ENCODE data around the gene TMEM18.

TMEM18 gene

GRCh38 chr2:670637-671036, 6.6 kb downstream of the TMEM18 start:
- in situ Hi-C loops (cut with MboI; ENCODE audit: low sequenced_read_pairs, unreplicated experiment) = no loop called here
- DNase-seq (ENCODE audit: low spot score) = no peak
- no peak for TF ChIP-seq CTCF (IDR thresholded peaks at IDR 0.05; ENCODE audit: borderline replicate concordance, control extremely low read depth, extremely low read depth, insufficient read depth, missing control alignments)

DNA sequence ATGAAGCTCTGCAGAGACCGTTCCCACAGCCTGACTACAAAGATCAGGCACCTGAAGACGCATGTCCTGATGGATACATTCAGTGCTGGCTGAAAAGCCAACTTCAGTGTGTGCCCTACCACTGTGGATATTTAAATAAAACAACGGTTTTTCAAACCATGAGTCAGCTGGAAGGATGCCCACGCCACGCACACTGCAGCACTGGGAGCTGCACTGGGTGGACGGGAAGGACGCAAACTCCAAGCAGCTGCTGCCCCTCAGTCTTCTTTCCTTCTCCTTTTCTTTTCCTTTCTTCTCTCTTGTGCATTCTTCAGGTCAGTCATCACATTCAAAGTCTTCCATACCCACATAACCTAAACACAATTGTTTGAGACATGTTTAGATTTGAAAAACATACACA, 7.9 kb downstream of the TMEM18 start:
- no peak for TF ChIP-seq CTCF (IDR thresholded peaks at IDR 0.05; ENCODE audit: borderline replicate concordance, control extremely low read depth, extremely low read depth, insufficient read depth, missing control alignments)
- in situ Hi-C loops (cut with MboI; ENCODE audit: low sequenced_read_pairs, unreplicated experiment) = no loop called here
- no peak for DNase-seq (ENCODE audit: low spot score)

DNA sequence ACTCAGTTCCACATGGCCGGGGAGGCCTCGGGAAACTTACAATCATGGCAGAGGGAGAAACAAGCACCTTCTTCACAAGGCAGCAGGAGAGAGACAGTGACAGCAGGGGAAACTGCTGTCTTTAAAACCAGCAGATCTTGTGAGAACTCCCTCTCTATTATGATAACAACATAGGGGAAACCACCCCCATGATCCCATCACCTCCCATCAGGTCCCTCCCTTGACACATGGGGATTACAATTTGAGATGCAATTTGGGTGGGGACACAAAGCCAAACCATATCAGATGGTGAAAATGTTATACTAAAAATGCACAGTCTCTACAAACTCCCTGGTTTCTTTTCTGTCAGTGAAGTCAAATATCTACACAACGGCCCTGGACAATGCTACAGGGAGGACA, 9.2 kb downstream of the TMEM18 start:
- DNase-seq (ENCODE audit: low spot score) = no peak
- in situ Hi-C loops (cut with MboI; ENCODE audit: low sequenced_read_pairs, unreplicated experiment) = no loop called here
- no peak for TF ChIP-seq CTCF (IDR thresholded peaks at IDR 0.05; ENCODE audit: borderline replicate concordance, control extremely low read depth, extremely low read depth, insufficient read depth, missing control alignments)

GRCh38 chr2:667332-667999, 9.7 kb downstream of the TMEM18 start:
- DNase-seq (ENCODE audit: low spot score) = no peak
- in situ Hi-C loops (cut with MboI; ENCODE audit: low sequenced_read_pairs, unreplicated experiment) = no loop called here
- TF ChIP-seq CTCF (IDR thresholded peaks at IDR 0.05; ENCODE audit: borderline replicate concordance, control extremely low read depth, extremely low read depth, insufficient read depth, missing control alignments) = no peak

- in situ Hi-C loops (cut with MboI; ENCODE audit: low sequenced_read_pairs, unreplicated experiment) = no loop called here
- no peak for DNase-seq (ENCODE audit: low spot score)
- TF ChIP-seq CTCF (IDR thresholded peaks at IDR 0.05; ENCODE audit: borderline replicate concordance, control extremely low read depth, extremely low read depth, insufficient read depth, missing control alignments) = no peak
Measured at GRCh38 chr2:666441-666840, 10.8 kb downstream of the TMEM18 start.

- no peak for DNase-seq (ENCODE audit: low spot score)
- TF ChIP-seq CTCF (IDR thresholded peaks at IDR 0.05; ENCODE audit: borderline replicate concordance, control extremely low read depth, extremely low read depth, insufficient read depth, missing control alignments) = no peak
- in situ Hi-C loops (cut with MboI; ENCODE audit: low sequenced_read_pairs, unreplicated experiment) = no loop called here
Measured at GRCh38 chr2:665340-666073, 11.7 kb downstream of the TMEM18 start.
